Effector memory CD4-positive, alpha-beta T cell (primary cell): ENCODE results near the gene ST6GAL1.
A peak's percentile ranks its signal among the peaks of the same experiment; 100 is the strongest.
"Not testable (repeated sequence)": the region's sequence is repeated elsewhere in the genome, so short reads cannot be mapped to it uniquely, and the experiment has no call there.

Experiments used
- DNase-seq, 3 donors: peaks; one replicate each; pipeline ENCODE4 v3.0.0-alpha.2; 2020
- H3K27ac ChIP-seq: 2 replicates; pipeline ENCODE4 v1.7.0; 2013; ENCODE audit warnings: mild to moderate bottlenecking, low read length, moderate library complexity; ENCODE audit not compliant: insufficient read depth, poor library complexity, severe bottlenecking
- H3K27me3 ChIP-seq: replicated peaks from 2 replicates; pipeline ENCODE4 v1.7.0; 2013; ENCODE audit warnings: mild to moderate bottlenecking, low read length; ENCODE audit not compliant: insufficient read depth, control insufficient read depth, poor library complexity, severe bottlenecking
- H3K36me3 ChIP-seq: 2 replicates; pipeline ENCODE4 v1.7.0; 2013; ENCODE audit warnings: mild to moderate bottlenecking, low read length, moderate library complexity; ENCODE audit not compliant: control insufficient read depth, insufficient read depth
- H3K4me1 ChIP-seq: 2 replicates; pipeline ENCODE4 v1.7.0; 2013; ENCODE audit warnings: low read length, mild to moderate bottlenecking; ENCODE audit not compliant: control insufficient read depth, insufficient read depth, poor library complexity, severe bottlenecking
- H3K4me3 ChIP-seq: 2 replicates; pipeline ENCODE4 v1.7.0; 2013; ENCODE audit warnings: low read length, low read depth, mild to moderate bottlenecking; ENCODE audit not compliant: insufficient read depth, poor library complexity, severe bottlenecking
- H3K9me3 ChIP-seq: 2 replicates; pipeline ENCODE4 v1.7.0; 2013; ENCODE audit warnings: mild to moderate bottlenecking, low read length, moderate library complexity; ENCODE audit not compliant: control insufficient read depth

Gene ST6GAL1

GRCh38 chr3:187005827-187006481 lies 75.6 kb downstream of the ST6GAL1 start:
- H3K36me3 ChIP-seq: no peaks in the 10 kb centered on the region
- no peak overlapping the region for H3K4me3 ChIP-seq
- no peaks in the 10 kb centered on the region for H3K27me3 ChIP-seq
- peak overlapping the region; percentile 43 for H3K27ac ChIP-seq
- DNase-seq: no peak
- H3K9me3 ChIP-seq: no peaks in the 10 kb centered on the region
- H3K4me1 ChIP-seq: peaks cover 18% of the 10 kb centered on the region

- H3K27me3 ChIP-seq: no peaks in the 10 kb centered on the region
- no peak overlapping the region for H3K4me3 ChIP-seq
- DNase-seq: no peak
- H3K9me3 ChIP-seq: no peaks in the 10 kb centered on the region
- peak overlapping the region; percentile 36 for H3K27ac ChIP-seq
- no peaks in the 10 kb centered on the region for H3K36me3 ChIP-seq
- peaks cover 18% of the 10 kb centered on the region for H3K4me1 ChIP-seq
Observed at GRCh38 chr3:187006864-187007630, 76.7 kb downstream of the ST6GAL1 start.

- H3K27ac ChIP-seq, DNase-seq, H3K9me3 ChIP-seq, H3K27me3 ChIP-seq, H3K4me3 ChIP-seq, H3K36me3 ChIP-seq: not testable (repeated sequence)
- H3K4me1 ChIP-seq: peaks cover 22% of the 10 kb centered on the region
Observed at GRCh38 chr3:187010382-187010781, 80.1 kb downstream of the ST6GAL1 start.

- no peak overlapping the region for H3K4me3 ChIP-seq
- no peak for DNase-seq
- no peaks in the 10 kb centered on the region for H3K27me3 ChIP-seq
- peak overlapping the region; percentile 44 for H3K27ac ChIP-seq
- no peaks in the 10 kb centered on the region for H3K9me3 ChIP-seq
- peaks cover 7% of the 10 kb centered on the region for H3K4me1 ChIP-seq
- H3K36me3 ChIP-seq: peaks cover 6% of the 10 kb centered on the region
Observed at GRCh38 chr3:187011915-187012314, 81.6 kb downstream of the ST6GAL1 start.

- H3K4me3 ChIP-seq: peak overlapping the region; percentile 1
- no peaks in the 10 kb centered on the region for H3K27me3 ChIP-seq
- DNase-seq: no peak
- H3K4me1 ChIP-seq: peaks cover 3% of the 10 kb centered on the region
- H3K9me3 ChIP-seq: no peaks in the 10 kb centered on the region
- H3K27ac ChIP-seq: peak overlapping the region; percentile 44
- H3K36me3 ChIP-seq: peaks cover 7% of the 10 kb centered on the region
Observed at GRCh38 chr3:187012609-187013051, 82.3 kb downstream of the ST6GAL1 start.

GRCh38 chr3:187013159-187013716 lies 82.9 kb downstream of the ST6GAL1 start:
- peak overlapping the region; percentile 44 for H3K27ac ChIP-seq
- no peak overlapping the region for H3K4me3 ChIP-seq
- peaks cover 3% of the 10 kb centered on the region for H3K4me1 ChIP-seq
- peaks cover 11% of the 10 kb centered on the region for H3K36me3 ChIP-seq
- no peaks in the 10 kb centered on the region for H3K9me3 ChIP-seq
- no peaks in the 10 kb centered on the region for H3K27me3 ChIP-seq
- no peak for DNase-seq

GRCh38 chr3:187014417-187014864 lies 84.1 kb downstream of the ST6GAL1 start:
- peaks cover 11% of the 10 kb centered on the region for H3K36me3 ChIP-seq
- H3K4me1 ChIP-seq: peaks cover 6% of the 10 kb centered on the region
- H3K4me3 ChIP-seq: no peak overlapping the region
- no peaks in the 10 kb centered on the region for H3K9me3 ChIP-seq
- no peak overlapping the region for H3K27ac ChIP-seq
- H3K27me3 ChIP-seq: no peaks in the 10 kb centered on the region
- DNase-seq: no peak

GRCh38 chr3:187015903-187016638 lies 85.7 kb downstream of the ST6GAL1 start:
- peak overlapping the region; percentile 8 for H3K27ac ChIP-seq
- H3K4me3 ChIP-seq: no peak overlapping the region
- no peaks in the 10 kb centered on the region for H3K27me3 ChIP-seq
- H3K4me1 ChIP-seq: peaks cover 20% of the 10 kb centered on the region
- no peaks in the 10 kb centered on the region for H3K9me3 ChIP-seq
- peaks cover 11% of the 10 kb centered on the region for H3K36me3 ChIP-seq
- no peak for DNase-seq

- H3K4me1 ChIP-seq: peaks cover 21% of the 10 kb centered on the region
- no peaks in the 10 kb centered on the region for H3K27me3 ChIP-seq
- no peak for DNase-seq
- H3K9me3 ChIP-seq: no peaks in the 10 kb centered on the region
- no peak overlapping the region for H3K4me3 ChIP-seq
- H3K36me3 ChIP-seq: peaks cover 11% of the 10 kb centered on the region
- no peak overlapping the region for H3K27ac ChIP-seq
Observed at GRCh38 chr3:187016639-187017345, 86.5 kb downstream of the ST6GAL1 start.
